Neuronal stem cell (in vitro differentiated cells): ENCODE data around the gene SYT13. TPM values are rescaled to one million over a fixed set of nuclear protein-coding genes. Genes with fewer than 3 reads are reported as not detected.
A peak's percentile ranks its signal among the peaks of the same experiment; 100 is the strongest.

Experiments
- DNase-seq: peaks from one replicate; pipeline ENCODE4 v3.0.0-alpha.2; 2013; ENCODE audit warnings: low spot score
- H2AFZ ChIP-seq: one replicate; pipeline ENCODE4 v1.6.1; 2013; ENCODE audit warnings: mild to moderate bottlenecking, low read length, inconsistent platforms
- H2AK5ac ChIP-seq: 2 replicates; pipeline ENCODE4 v1.6.1; 2013; ENCODE audit warnings: low read depth, mild to moderate bottlenecking, inconsistent platforms, low read length, moderate library complexity, mixed read lengths
- H2BK120ac ChIP-seq: 2 replicates; pipeline ENCODE4 v1.6.1; 2013; ENCODE audit warnings: low read depth, mild to moderate bottlenecking, inconsistent platforms, low read length, moderate library complexity, mixed read lengths
- H2BK12ac ChIP-seq: one replicate; pipeline ENCODE4 v1.6.1; 2013; ENCODE audit warnings: low read length, inconsistent platforms
- H2BK15ac ChIP-seq: 2 replicates; pipeline ENCODE4 v1.6.1; 2013; ENCODE audit warnings: mild to moderate bottlenecking, low read length, inconsistent platforms, mixed read lengths
- H2BK5ac ChIP-seq: one replicate; pipeline ENCODE4 v1.6.1; 2013; ENCODE audit warnings: inconsistent platforms, mild to moderate bottlenecking, low read length, moderate library complexity
- H3K14ac ChIP-seq: one replicate; pipeline ENCODE4 v1.6.1; 2013; ENCODE audit warnings: low read length, inconsistent platforms
- H3K18ac ChIP-seq: 2 replicates; pipeline ENCODE4 v1.6.1; 2013; ENCODE audit warnings: low read length, inconsistent platforms
- H3K23ac ChIP-seq: 2 replicates; pipeline ENCODE4 v1.6.1; 2013; ENCODE audit warnings: low read depth, mild to moderate bottlenecking, mixed read lengths, low read length, inconsistent platforms; ENCODE audit not compliant: poor library complexity
- H3K27ac ChIP-seq: replicated peaks from 3 replicates; pipeline ENCODE4 v1.5.1; 2013; ENCODE audit warnings: low read length, inconsistent platforms
- H3K27me3 ChIP-seq, 3 experiments: 2 replicates each; pipeline ENCODE4 v1.6.1; 2013; ENCODE audit warnings: low read length in 3 of 3, mild to moderate bottlenecking in 2 of 3, inconsistent platforms in 1 of 3, low read depth in 1 of 3, mixed read lengths in 1 of 3, moderate library complexity in 1 of 3; ENCODE audit not compliant: control insufficient read depth in 3 of 3, insufficient read depth in 3 of 3
- H3K36me3 ChIP-seq, 2 donors: replicated peaks in 1 of 2; 2 replicates each; pipeline ENCODE4 v1.6.1; 2013; ENCODE audit warnings: low read length in 2 of 2; ENCODE audit not compliant: control insufficient read depth in 2 of 2, insufficient read depth in 2 of 2
- H3K4ac ChIP-seq: 2 replicates; pipeline ENCODE4 v1.6.1; 2013; ENCODE audit warnings: inconsistent platforms, mild to moderate bottlenecking, low read length, moderate library complexity
- H3K4me1 ChIP-seq, 2 donors: 1 replicate in 1 of 2; 2 replicates in 1 of 2; pipeline ENCODE4 v1.6.1; 2013; ENCODE audit warnings: low read length in 2 of 2, low read depth in 1 of 2; ENCODE audit not compliant: control insufficient read depth in 2 of 2, insufficient read depth in 1 of 2
- H3K4me2 ChIP-seq: one replicate; pipeline ENCODE4 v1.6.1; 2013; ENCODE audit warnings: mild to moderate bottlenecking, low read length, inconsistent platforms; ENCODE audit not compliant: insufficient read depth, poor library complexity, severe bottlenecking
- H3K4me3 ChIP-seq, 2 donors: 2 replicates each; pipeline ENCODE4 v1.5.1; 2013; ENCODE audit warnings: low read length in 2 of 2, mild to moderate bottlenecking in 2 of 2, inconsistent platforms in 1 of 2, moderate library complexity in 1 of 2
- H3K79me1 ChIP-seq: one replicate; pipeline ENCODE4 v1.6.1; 2013; ENCODE audit warnings: low read depth, mild to moderate bottlenecking, inconsistent platforms, low read length, moderate library complexity
- H3K9ac ChIP-seq: one replicate; pipeline ENCODE4 v1.6.1; 2013; ENCODE audit warnings: mild to moderate bottlenecking, low read depth, low read length, inconsistent platforms; ENCODE audit not compliant: poor library complexity
- H3K9me3 ChIP-seq, 2 donors: replicated peaks in 1 of 2; 2 replicates each; pipeline versions ENCODE3 to v1.6.1; 2013; ENCODE audit warnings: low read length in 2 of 2, mild to moderate bottlenecking in 2 of 2, inconsistent platforms in 1 of 2, low read depth in 1 of 2, mixed read lengths in 1 of 2, moderate library complexity in 1 of 2; ENCODE audit not compliant: control insufficient read depth in 2 of 2, insufficient read depth in 1 of 2
- H4K8ac ChIP-seq: one replicate; pipeline ENCODE4 v1.6.1; 2013; ENCODE audit warnings: low read depth, mild to moderate bottlenecking, inconsistent platforms, low read length, moderate library complexity
- H4K91ac ChIP-seq: one replicate; pipeline ENCODE4 v1.6.1; 2013; ENCODE audit warnings: low read length, low read depth, mild to moderate bottlenecking, inconsistent platforms; ENCODE audit not compliant: poor library complexity
- WGBS, 2 donors: extraction: QIAGEN DNeasy Blood & Tissue Kit; methylation state at CpG; one replicate each; pipeline ENCODE4 v1.1.7; 2013; ENCODE audit warnings: missing lambda C conversion rate in 2 of 2, mixed read lengths in 1 of 2; ENCODE audit not compliant: insufficient read length in 2 of 2, insufficient replicate concordance in 1 of 2; ENCODE audit errors: extremely low coverage in 2 of 2; 5-methylcytosine and 5-hydroxymethylcytosine counted together
- polyA plus RNA-seq, 2 experiments: library from polyadenylated mRNA; stranded (reverse); fragments of 200-250 nt; gene quantifications; one replicate each; pipeline ENCODE4 v1.2.3, GENCODE V29; 2013

The SYT13 gene
- polyA plus RNA-seq (2013, experiment 1 of 2): 7.1 TPM
- polyA plus RNA-seq (2013, experiment 2 of 2): 7.3 TPM

DNA sequence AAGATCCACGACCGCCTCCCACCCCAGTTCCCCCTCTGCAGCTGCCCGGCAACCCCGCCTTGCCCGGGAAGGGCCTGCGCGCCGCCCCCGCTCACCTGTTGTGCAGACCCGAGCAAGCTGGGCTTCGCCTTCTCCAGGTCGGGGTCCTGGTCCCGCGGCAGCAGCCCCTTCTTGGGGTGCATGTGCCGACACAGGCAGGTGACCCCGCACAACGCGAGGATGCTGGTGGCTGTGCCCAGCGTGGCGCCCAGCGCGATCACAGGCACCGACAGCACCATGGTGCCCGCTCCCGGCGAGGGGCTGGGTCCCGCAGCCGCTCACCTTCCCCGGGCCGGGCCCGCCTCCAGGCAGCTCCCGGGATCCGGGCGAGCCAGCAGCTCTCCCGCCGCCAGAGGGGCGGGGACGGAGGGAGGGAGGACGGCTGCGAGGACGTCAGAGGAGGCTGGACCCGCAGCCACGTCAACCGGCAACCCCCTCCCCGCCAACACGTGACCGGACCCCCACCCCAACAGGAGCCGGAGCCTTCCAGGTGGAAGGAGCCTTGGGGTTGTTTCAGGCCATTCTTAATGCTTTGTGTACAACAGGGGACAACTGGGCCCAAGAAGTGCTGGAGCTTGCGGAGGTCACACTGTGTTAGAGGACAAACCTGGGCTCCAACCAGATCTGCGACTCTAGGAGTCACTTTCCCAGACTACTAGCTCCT lies at the start of gene SYT13:
TSS of gene SYT13 (minus strand) at position 412 of the 703 bp plus-strand sequence. CDS start at position 278, 134 bp downstream.
- no peaks in the 10 kb centered on the region for H3K36me3 ChIP-seq
- H3K4me2 ChIP-seq: peak within 1 kb of the TSS; percentile 99
- WGBS, 2 donors: no CpG with 5 or more reads among the region's 50 CpGs
- H3K9ac ChIP-seq: peak within 1 kb of the TSS; percentile 91
- no peak within 1 kb of the TSS for H3K4ac ChIP-seq
- no peak within 1 kb of the TSS for H2BK120ac ChIP-seq
- H3K23ac ChIP-seq: peak within 1 kb of the TSS; percentile 37
- peaks cover 5 to 12% of the 10 kb centered on the region in 2 donors for H3K4me1 ChIP-seq
- peaks cover 0 to 62% (median 11%) of the 10 kb centered on the region in 3 experiments for H3K27me3 ChIP-seq
- peak within 1 kb of the TSS; percentile 90 for H2AFZ ChIP-seq
- peak within 1 kb of the TSS; percentile 4 for H2BK5ac ChIP-seq
- H4K8ac ChIP-seq: peak within 1 kb of the TSS; percentile 89
- H2BK15ac ChIP-seq: peak within 1 kb of the TSS; percentile 38
- peak within 1 kb of the TSS; percentile 50 for H2BK12ac ChIP-seq
- H3K9me3 ChIP-seq: peaks cover 0 to 3% of the 10 kb centered on the region in 2 donors
- H3K14ac ChIP-seq: peak within 1 kb of the TSS; percentile 60
- peak within 1 kb of the TSS; percentile 38 to 94 for H3K4me3 ChIP-seq
- no peaks in the 10 kb centered on the region for H3K79me1 ChIP-seq
- no peak within 1 kb of the TSS for H4K91ac ChIP-seq
- no peak within 1 kb of the TSS for H2AK5ac ChIP-seq
- peak within 1 kb of the TSS; percentile 96 for H3K18ac ChIP-seq
- peak; percentile 54 for DNase-seq
- no peak within 1 kb of the TSS for H3K27ac ChIP-seq

- H3K9ac ChIP-seq: no peak overlapping the region
- DNase-seq: no peak
- H2BK15ac ChIP-seq: no peak overlapping the region
- H3K18ac ChIP-seq: no peak overlapping the region
- no peak overlapping the region for H2BK12ac ChIP-seq
- no peak overlapping the region for H3K14ac ChIP-seq
- no peaks in the 10 kb centered on the region for H3K9me3 ChIP-seq
- H2BK120ac ChIP-seq: peak overlapping the region; percentile 64
- H2BK5ac ChIP-seq: no peak overlapping the region
- H4K91ac ChIP-seq: no peak overlapping the region
- H3K27ac ChIP-seq: no peak overlapping the region
- H3K4me3 ChIP-seq: no peak overlapping the region
- H3K79me1 ChIP-seq: no peaks in the 10 kb centered on the region
- no peak overlapping the region for H3K4me2 ChIP-seq
- H3K4me1 ChIP-seq: peaks cover 2% of the 10 kb centered on the region in 2 donors
- no peak overlapping the region for H4K8ac ChIP-seq
- peaks cover 0 to 7% (median 0%) of the 10 kb centered on the region in 3 experiments for H3K27me3 ChIP-seq
- H2AK5ac ChIP-seq: no peak overlapping the region
- H3K4ac ChIP-seq: no peak overlapping the region
- H3K36me3 ChIP-seq: peaks cover 0 to 2% of the 10 kb centered on the region in 2 donors
- H2AFZ ChIP-seq: no peak overlapping the region
- H3K23ac ChIP-seq: no peak overlapping the region
Observed at GRCh38 chr11:45335434-45335833, 49.3 kb upstream of the SYT13 start.

- no peak overlapping the region for H3K27ac ChIP-seq
- no peak overlapping the region for H2BK15ac ChIP-seq
- no peak overlapping the region for H3K4me2 ChIP-seq
- H3K79me1 ChIP-seq: no peaks in the 10 kb centered on the region
- H2AK5ac ChIP-seq: no peak overlapping the region
- H3K4me3 ChIP-seq: no peak overlapping the region
- WGBS, 2 donors: no CpG with 5 or more reads among the region's 5 CpGs
- no peak overlapping the region for H2BK120ac ChIP-seq
- H3K14ac ChIP-seq: no peak overlapping the region
- H3K36me3 ChIP-seq: peaks cover 0 to 2% of the 10 kb centered on the region in 2 donors
- H3K4me1 ChIP-seq: peaks cover 0 to under 1% of the 10 kb centered on the region in 2 donors
- no peak overlapping the region for H3K4ac ChIP-seq
- DNase-seq: no peak
- H3K9ac ChIP-seq: no peak overlapping the region
- peaks cover 0 to 7% (median 0%) of the 10 kb centered on the region in 3 experiments for H3K27me3 ChIP-seq
- H3K9me3 ChIP-seq: no peaks in the 10 kb centered on the region
- H4K91ac ChIP-seq: no peak overlapping the region
- no peak overlapping the region for H4K8ac ChIP-seq
- H2BK12ac ChIP-seq: no peak overlapping the region
- H3K23ac ChIP-seq: no peak overlapping the region
- no peak overlapping the region for H2AFZ ChIP-seq
- H3K18ac ChIP-seq: no peak overlapping the region
- H2BK5ac ChIP-seq: no peak overlapping the region
Observed at GRCh38 chr11:45334836-45335235, 48.7 kb upstream of the SYT13 start.

GRCh38 chr11:45334410-45334809 lies 48.3 kb upstream of the SYT13 start:
- no peaks in the 10 kb centered on the region for H3K9me3 ChIP-seq
- WGBS, 2 donors: no CpG with 5 or more reads among the region's 10 CpGs
- no peak overlapping the region for H3K27ac ChIP-seq
- no peak overlapping the region for H3K4me2 ChIP-seq
- H3K4ac ChIP-seq: no peak overlapping the region
- no peaks in the 10 kb centered on the region for H3K79me1 ChIP-seq
- DNase-seq: no peak
- no peak overlapping the region for H2BK120ac ChIP-seq
- H3K4me1 ChIP-seq: no peaks in the 10 kb centered on the region
- H4K8ac ChIP-seq: no peak overlapping the region
- no peak overlapping the region for H3K4me3 ChIP-seq
- H2AK5ac ChIP-seq: no peak overlapping the region
- H2BK5ac ChIP-seq: no peak overlapping the region
- peaks cover 0 to 2% of the 10 kb centered on the region in 2 donors for H3K36me3 ChIP-seq
- H3K14ac ChIP-seq: no peak overlapping the region
- H3K9ac ChIP-seq: no peak overlapping the region
- no peak overlapping the region for H2BK12ac ChIP-seq
- no peak overlapping the region for H4K91ac ChIP-seq
- H3K27me3 ChIP-seq: peaks cover 0 to 7% (median 0%) of the 10 kb centered on the region in 3 experiments
- no peak overlapping the region for H3K23ac ChIP-seq
- H3K18ac ChIP-seq: no peak overlapping the region
- no peak overlapping the region for H2BK15ac ChIP-seq
- no peak overlapping the region for H2AFZ ChIP-seq
